HG02852 (cell line): ENCODE results near the gene NPEPL1.

ENCODE experiments used
- ATAC-seq: cut with Tn5 transposase; IDR thresholded peaks from one replicate; pipeline ENCODE4 v1.9.1; 2021; ENCODE audit warnings: mild to moderate bottlenecking, moderate library complexity; ENCODE audit not compliant: unreplicated experiment

NPEPL1 gene

DNA sequence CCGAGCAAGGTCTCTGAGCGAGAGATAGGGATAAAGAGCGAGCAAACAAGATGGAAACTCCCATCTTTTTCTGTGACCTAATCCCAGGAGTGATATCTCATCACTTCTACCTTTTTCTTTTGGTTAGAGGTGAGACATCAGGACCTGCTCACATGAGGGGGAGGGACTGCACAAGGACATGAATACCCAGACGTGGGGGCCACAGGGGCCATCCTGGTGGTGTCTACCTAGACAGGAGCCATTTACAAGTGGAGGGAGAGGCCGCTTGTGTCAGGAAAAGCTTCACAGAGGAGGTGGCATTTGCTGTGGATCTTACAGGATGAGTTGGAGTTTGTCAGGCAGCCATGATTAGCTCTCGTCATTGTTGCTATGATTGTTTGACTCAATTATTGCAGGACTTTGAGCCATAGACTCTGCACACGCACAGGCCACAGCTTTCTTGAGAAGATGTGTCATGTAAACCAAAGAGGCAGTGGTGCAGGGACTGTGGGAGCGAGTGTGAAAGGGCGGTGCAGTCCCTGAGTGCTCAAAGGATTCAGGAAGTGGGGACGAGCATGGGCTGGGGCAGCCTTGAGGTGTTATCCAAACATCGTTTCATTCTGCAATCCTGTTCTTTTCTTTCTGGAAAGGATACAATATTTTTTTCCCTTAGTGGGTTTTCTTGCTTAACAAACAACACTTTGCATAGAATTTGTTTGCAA is 7.7 kb downstream of the NPEPL1 start:
- no peak for ATAC-seq

DNA sequence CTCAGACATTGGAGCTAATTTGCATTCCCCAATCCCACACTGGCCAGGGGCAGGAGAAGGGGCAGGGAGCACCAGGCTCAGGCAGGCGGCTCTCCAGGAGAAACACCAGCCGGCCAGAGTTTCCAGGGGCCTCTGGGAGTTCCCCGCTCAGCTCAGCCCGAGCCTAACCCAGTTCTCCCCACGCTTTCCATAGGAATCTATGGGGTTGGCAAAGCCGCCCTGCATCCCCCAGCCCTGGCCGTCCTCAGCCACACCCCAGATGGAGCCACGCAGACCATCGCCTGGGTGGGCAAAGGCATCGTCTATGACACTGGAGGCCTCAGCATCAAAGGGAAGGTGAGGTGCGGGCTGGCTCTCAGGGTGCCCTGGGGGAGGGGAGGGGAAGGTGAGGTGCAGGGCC is 8.2 kb downstream of the NPEPL1 start:
- no peak for ATAC-seq

DNA sequence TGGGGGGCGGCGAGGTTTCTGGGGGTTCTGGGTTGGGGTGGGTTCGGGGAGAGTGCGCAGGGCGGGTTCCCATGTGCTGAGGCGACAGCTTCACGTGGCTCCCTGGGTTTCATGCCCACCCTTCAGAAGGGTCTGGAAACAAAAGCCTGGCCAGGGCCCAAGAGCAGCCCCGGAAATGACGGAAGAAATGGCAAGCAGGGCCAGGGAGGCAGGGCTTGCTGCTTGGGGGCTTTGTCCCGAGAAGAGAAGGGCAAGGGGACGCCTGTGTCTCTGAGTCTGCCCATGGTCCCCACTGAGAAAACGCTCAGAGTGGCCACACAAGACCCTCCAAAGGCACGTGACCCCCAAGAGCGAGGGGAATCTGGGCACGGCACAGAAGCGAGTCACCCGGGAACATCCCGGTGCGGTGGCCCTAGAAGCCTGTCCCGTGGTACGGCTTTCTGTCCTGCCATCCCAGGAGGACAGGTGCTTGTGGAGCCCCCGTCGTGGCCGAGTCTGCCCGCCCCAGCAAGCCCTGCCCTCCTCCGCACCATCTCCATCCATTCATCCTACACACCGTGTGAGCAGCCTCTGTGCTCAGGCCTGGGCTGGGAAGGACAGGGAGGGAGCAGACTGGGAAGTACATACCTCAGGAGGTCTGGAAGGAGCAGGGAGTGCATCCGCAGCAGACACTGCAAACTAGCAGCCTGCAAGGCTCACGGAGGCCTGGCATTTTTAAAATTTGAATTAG is 9.0 kb downstream of the NPEPL1 start:
- no peak for ATAC-seq

DNA sequence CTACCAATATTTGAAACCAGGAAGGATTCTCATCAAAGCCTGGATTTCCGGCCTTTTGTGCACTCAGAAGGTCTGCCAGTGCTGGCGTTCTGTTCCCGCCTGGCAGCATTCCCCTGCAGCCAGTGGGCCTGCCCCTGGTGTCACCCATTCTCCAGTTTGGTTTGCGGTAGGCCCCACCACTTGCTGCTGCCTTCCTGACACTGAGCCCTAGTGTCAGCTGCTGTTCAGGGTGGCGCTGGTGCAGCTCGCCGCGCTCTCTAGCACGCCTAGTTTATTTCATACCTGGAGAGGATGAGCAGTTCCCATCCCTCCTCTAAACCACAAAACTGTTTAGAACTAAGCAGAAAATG is 9.5 kb downstream of the NPEPL1 start:
- no peak for ATAC-seq

DNA sequence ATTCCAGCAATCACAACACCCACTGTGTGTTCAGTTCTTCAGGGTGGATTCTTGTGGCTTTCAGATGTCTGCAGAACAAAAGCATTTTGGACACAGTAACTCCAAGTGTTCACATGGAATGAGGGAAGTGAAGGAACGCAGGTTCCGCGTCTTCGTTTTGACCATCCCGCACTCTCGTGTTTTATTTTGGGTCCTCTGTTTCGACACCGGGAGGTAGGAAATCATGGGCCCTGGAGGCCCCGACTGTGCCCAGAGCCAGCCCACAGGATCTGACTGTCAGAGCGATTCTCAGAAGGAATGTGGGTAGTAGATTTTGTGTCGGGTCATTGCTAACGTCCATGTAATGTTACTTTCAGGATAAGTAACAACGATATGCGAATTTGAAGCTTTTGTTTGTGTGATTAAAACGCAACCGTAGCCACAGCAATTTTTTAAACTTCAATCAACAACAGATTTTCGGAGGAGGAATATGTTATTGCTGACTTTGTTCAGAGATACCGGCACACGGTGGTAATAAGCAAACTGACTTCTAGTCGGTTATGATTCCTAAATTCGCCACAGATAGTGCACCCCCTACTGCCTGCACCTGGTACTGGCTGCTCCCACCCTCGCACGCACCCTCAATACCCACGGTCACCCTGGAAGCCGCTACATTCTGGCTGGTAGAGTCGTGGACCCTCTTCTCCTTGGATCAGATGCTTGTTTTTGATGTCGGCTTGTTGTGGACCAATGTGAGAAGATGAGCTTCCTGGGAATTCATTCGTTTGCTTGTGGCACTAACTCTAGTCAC is 10.5 kb downstream of the NPEPL1 start:
- no peak for ATAC-seq

DNA sequence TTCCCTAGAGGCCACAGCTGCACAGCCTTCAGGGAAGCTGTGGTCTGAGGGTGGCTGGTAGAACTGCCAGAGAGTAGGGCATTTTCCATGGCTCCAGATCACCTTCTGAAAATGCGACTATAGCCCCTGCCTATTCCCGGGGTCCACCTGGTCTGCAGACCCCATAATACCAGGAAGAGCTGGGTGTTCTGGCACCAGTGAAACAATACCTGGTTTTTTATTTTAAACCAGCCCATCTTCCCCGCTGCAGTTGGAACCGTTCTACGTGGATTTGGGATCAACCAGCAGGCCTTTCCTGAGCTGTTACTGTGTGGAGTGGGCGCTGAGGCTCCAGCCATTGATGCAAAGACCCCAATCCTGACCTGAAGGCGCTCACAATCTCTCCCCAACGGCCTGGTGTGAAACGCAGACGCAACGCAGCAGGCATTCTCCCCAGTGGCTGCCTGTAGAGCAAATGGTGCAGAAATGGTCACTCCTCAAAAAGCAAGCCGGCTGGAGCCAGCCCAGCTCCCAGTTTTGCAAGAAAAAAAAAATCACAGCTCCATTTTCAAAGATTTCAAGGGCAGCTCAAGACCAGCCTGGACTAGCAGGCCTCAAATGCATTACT is 11.3 kb downstream of the NPEPL1 start:
- ATAC-seq, result no peak

DNA sequence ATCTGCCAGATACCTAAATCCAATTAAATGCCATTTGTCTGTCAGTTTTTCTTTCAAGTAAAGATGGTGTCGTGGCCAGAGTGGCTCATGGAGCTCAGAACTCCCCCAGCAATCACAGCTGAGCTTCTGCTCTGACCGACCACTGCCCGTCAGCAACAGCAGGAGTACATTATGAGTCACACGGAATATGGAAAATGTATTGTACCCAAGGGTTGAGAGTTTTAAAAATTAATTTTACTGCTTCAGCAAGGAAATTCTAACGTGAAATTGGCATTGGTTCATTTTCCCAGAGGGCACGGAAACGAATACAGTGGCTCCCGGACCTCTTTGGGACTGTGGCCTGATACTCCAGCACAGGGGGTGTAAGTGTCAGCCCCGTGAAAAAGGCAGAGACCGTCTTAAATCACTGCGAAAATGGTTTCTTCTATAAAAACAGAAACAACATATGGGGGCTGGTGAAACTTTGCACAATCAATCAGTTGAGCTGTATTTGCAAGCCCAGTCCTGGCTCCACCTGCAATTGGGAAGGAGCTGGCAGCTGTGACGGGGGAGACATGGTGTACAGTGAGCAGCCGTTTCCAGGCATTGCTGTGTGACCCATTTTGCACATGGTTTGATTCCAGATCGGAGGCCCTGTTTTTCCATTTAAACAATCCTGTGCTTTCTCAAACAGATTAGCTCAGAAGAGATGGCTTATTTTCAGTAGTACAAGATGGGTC is 12.8 kb downstream of the NPEPL1 start:
- no peak for ATAC-seq

DNA sequence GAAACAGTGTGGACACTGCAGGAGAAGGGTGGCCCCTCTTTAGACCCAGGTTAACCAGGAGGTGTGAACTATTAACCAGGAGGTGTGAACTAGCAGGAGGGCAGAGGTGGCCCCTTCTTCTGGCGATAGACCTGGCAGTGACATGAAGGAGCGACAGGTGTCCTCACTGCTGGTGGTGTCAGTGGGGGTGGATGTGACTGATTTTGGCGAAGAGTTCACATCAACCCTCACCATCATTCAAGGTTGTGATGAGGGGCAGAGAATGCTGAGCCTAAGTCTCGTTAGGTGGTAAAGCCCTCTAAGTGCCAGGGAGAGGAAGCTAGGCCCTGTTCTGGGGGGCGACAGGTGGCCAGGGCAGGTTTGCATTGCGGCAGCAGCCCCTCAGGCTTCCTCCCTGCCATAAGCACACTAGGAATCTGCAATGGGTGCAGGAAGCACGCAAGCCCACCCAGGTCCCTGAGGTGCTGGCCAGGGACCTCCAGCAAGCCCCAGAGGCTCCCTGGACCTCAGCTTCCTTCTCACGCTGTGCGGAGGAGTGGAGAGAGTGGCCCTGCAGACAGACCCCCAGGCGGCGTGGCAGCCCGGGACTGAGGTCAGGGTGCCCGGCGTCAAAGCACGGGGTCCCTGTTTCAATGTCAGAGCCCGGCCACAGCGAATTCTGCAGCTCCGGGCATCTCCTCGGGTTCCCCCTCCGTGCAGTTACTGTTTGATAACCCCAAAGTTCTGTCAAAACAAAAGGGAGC is 13.7 kb downstream of the NPEPL1 start:
- no peak for ATAC-seq

DNA sequence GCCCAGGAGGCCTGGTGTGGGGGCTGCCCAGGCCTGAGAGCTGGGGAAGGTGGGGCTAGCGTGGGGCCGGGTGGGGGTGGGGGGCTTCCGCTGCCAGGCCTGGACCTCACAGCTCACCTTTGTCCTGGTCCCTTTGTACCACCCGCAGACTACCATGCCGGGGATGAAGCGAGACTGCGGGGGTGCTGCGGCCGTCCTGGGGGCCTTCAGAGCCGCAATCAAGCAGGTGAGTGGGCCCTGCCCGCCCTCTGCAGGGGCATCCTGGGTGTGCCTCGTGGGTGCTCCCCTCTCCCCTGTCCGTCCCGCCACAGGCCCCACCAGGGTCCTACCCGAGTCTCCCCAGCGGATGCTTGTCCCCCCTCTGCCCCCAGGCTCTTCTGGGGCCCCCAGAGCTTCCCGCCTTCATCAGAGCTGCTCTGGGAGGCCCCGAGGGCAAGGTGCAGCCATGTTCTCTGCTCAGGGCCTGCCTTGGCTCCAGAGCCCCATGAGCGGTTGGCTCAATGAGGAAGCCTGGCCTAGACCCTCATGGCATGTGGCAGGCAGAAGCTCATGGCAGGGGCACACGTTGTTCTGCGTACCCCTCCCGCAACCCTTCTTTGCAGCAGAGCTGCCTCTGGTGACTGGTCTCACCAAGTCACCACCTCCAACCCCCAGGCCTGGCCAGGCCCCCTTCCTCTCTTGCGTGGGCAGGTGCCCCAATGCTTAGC is 14.5 kb downstream of the NPEPL1 start:
- no peak for ATAC-seq

DNA sequence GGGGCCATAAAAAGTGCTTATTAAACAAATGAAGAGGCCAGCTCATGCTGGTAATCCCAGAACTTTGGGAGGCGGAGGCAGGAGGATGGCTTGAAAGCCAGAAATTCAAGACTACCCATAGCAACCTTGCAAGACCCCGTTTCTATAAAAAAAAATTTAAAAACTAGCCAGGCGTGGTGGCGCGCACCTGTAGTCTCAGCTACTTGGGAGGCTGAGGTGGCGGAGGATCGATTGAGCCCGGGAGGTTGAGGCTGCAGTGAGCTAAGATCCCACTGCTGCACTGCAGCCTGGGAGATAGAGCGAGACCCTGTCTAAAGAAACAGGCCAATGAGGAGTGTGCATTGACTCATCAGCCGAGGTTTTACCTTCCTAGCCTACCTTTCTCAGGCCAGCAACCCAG is 15.2 kb downstream of the NPEPL1 start:
- no peak for ATAC-seq

DNA sequence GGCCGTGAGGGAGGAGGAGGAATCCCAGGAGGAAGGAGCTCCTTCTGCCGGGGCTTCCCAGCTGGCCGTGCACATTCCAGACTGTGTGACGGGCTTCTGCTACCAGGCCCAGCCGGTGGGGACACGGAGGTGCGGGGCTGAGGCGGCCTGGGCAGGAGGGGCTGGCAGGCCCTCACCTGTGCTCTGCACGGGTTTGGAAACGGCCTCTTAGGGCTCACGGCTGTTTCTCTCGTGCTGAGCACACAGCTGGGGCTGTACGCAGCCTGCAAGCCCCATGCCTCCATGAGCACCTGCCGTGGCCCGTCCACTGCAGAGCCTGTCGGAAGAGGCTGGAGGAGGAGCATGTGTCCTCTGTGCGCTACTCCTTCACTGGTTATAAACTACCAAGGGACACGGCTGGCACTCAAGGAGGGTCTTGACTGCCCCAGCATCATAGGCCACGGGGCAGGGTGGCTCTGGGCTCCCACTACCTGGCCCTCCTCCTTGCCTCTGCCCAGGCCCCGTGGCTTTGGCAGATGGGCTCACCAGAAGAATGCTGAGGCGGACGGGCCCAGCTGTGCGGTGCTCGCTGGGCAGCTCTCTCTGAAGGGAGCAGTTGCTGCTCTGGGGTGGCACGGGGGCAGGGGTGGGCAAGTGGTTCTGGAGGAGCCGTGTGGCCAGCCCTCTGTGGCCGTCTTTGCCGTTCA is 15.8 kb downstream of the NPEPL1 start:
- no peak for ATAC-seq

DNA sequence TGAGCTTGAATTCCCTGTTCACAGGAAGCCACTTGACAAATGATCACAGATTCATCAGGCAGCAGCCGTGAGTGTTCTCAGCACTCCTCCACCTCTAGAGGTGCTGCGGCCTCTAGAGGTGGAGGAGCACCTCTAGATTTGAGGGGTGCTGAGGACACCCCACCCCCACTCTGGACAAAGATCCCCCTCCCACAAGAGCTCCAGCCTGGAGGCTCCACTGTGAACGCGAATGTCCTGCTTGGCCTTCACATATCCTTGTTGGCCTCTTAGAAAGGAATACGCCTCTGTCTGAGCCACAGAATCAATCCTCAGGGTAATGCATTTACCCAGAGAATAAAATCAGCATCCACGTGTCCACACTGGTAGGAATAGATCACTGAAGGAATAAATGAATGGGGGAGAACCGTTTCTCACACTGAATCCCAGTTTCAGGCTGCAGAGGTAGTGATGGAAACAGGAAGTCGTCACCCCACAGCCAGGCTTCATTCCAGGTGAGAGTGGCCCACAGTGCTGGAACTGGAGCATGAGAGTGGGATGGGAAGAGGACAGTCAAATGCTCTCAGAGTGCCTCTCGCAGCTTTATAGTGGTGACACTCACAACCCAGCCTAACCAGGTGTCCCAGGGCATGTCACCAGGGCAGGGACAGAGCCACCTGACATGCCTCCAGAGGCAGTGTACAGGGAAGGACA is 16.6 kb downstream of the NPEPL1 start:
- no peak for ATAC-seq

DNA sequence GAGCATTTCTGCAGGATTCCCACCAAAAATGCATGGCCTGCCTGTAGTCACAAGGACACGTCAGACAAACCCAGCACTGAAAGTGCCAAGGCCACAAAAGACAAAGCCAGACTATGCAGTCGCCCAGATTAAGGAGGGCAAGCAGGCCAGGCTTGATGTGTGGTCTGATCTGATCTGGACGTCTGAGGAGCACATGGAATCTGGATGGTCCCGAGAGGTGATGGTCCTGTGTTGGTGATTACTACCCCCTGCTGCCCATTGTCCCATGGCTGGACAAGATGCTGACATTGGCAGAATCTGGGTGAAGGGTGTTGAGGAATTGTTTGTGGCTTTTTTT is 17.1 kb downstream of the NPEPL1 start:
- ATAC-seq, result no peak

DNA sequence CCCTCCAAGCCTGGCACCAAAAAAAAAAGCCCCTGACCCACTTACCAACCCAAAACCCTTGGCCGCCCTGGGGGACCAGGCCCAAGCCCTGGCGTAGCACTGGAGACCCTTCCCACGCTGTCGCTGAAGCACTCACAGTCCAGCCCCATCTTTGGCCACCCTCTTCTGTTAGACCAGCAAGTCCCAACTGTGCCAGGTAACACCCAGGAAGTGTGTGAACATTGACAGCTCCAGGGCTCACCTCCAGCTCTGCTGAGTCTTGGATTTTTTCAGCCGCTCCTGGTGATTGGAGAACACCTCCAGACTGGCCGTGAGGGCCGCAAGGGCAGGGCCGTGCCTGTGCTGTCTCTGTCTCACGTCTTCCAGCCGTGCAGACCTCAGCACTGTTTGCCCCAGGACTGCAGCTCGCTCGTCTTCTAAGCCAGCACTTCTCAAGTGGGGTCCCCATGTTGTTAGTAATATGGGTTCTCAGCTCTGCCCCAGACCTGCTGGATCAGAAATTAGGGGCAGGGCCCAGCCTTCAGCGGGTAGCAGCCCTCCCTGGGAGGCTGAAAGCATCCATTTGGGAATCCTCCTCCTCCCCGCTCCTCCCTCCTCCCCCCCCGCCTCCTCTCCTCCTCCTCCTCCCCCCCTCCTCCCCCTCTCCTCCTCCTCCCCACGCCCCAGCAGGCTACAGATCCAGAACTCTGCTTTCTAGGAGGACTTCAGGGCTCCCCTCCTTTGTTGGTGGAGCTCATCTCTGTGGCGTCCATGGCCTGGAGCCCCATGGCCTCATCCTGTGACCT is 18.1 kb downstream of the NPEPL1 start:
- ATAC-seq, result no peak

DNA sequence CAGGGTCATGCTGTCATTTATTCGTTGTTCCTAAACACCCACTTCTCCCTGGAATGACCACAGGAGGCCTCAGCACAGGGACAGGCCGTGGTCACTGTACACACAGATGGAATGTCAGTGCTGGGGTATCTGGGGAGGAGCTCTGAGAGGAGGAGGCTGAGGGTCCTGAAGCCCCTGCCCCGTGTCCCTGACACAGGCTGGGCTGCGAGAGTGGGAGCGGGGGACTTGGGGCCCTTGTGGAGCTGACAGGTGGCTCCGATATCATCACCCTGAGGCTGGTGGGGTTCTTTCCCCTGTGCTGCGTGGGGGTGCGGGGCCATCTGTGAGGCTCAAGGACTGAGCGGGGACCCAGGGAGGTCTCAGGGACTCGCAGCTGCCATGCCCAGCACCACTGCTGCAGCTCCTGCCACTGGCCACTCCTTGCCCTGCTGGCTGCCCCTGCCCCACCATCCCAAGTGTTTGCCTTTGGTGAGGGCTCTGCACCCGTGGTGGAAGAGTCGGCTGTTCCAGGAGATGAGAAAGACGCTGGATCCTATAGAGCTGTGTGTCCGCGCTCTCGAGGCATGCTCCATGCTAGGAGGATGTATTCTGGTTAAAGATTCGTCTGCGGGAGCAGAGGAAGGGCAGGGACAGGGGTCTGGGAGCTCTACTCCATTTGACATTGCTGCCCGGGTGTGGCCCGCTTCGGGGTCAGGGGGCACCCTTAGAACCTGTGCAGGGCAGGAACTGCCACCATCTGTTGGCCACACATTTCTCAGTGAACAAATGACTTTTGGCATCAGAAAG is 18.9 kb downstream of the NPEPL1 start:
- ATAC-seq, result no peak

DNA sequence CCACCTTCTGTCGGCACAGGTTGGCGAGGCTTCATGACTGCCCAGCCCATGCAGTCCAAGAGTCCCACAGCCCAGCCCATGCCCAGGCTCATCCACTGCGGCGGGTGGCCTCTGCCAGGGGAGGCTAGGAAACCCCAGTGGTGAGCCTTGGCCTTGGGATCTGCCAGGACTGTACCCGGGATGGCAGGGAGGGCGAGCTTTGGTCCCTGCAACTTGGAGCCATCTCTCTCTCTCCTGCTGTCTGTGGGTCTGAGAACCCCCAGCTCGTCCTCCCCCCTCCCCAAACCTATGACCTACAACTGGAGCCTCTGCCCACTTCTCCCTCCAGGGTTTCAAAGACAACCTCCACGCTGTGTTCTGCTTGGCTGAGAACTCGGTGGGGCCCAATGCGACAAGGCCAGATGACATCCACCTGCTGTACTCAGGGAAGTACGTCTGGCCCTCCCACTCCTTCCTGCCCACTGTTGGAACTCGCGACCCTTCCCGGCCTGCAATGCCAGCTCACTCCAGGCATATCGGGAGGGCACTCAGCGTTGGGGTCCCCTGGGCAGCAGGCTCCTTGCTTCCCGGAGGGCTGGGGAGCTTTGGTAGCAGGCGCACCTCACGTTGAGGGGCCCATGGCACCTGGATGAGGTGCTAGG is 19.7 kb downstream of the NPEPL1 start:
- ATAC-seq, result no peak
